Left ventricle myocardium inferior (tissue), 1 donor: ENCODE data around the gene DOP1B. TPM values are rescaled to one million over a fixed set of nuclear protein-coding genes. Genes with fewer than 3 reads are reported as not detected.
A peak's percentile ranks its signal among the peaks of the same experiment; 100 is the strongest.

Experiments
- DNase-seq: peaks from one replicate; pipeline ENCODE4 v3.0.0-alpha.2; 2020
- H3K27ac ChIP-seq: fragments of 200-600 bp; replicated peaks from 2 replicates; pipeline ENCODE4 v1.8.0; 2021
- H3K27me3 ChIP-seq: fragments of 200-600 bp; 2 replicates; pipeline ENCODE4 v1.8.0; 2021; ENCODE audit warnings: low read depth
- H3K36me3 ChIP-seq: fragments of 200-600 bp; 2 replicates; pipeline ENCODE4 v1.8.0; 2021
- H3K4me1 ChIP-seq: fragments of 200-600 bp; 2 replicates; pipeline ENCODE4 v1.8.0; 2021
- H3K4me3 ChIP-seq: fragments of 200-600 bp; 2 replicates; pipeline ENCODE4 v1.8.0; 2021; ENCODE audit warnings: mild to moderate bottlenecking, moderate library complexity
- H3K9me3 ChIP-seq: fragments of 200-600 bp; replicated peaks from 2 replicates; pipeline ENCODE4 v1.8.0; 2021
- intact Hi-C: fragments of 100-400 bp; cut with micrococcal nuclease; formaldehyde crosslinking; loops from one replicate; pipeline ENCODE4 v1.11.0; 2022
- total RNA-seq: library from RNA; stranded (reverse); fragmentation: NEBNext Ultra II Directional; extraction: Animal tissue kit (Norgen Biotek cat#: 25700); gene quantifications from one replicate; pipeline ENCODE4 v1.2.1, GENCODE V29; 2021
- TF ChIP-seq, protein P1 (sequence below): fragments of 200-600 bp; IDR thresholded peaks from 2 replicates; pipeline ENCODE4 v1.8.0; 2021; ENCODE audit warnings: antibody characterized with exemption, mild to moderate bottlenecking, borderline replicate concordance
- donor health status: DM: no; HTN: yes; CAD: no; lungs with severe emphysema.

Gene DOP1B
- total RNA-seq, 1 donor from 2014 or later, result 13.6 TPM

GRCh38 chr21:36145259-36145658 lies 11.4 kb upstream of the DOP1B start:
- Histone ChIP-seq H3K4me1 (peaks cover 16% of the 10 kb centered on the region), H3K4me3 (no peak overlapping the region), H3K36me3 (peaks cover 18% of the 10 kb centered on the region), H3K27ac (no peak overlapping the region), H3K9me3 (no peaks in the 10 kb centered on the region), H3K27me3 (no peaks in the 10 kb centered on the region)
- TF ChIP-seq, protein P1, sequence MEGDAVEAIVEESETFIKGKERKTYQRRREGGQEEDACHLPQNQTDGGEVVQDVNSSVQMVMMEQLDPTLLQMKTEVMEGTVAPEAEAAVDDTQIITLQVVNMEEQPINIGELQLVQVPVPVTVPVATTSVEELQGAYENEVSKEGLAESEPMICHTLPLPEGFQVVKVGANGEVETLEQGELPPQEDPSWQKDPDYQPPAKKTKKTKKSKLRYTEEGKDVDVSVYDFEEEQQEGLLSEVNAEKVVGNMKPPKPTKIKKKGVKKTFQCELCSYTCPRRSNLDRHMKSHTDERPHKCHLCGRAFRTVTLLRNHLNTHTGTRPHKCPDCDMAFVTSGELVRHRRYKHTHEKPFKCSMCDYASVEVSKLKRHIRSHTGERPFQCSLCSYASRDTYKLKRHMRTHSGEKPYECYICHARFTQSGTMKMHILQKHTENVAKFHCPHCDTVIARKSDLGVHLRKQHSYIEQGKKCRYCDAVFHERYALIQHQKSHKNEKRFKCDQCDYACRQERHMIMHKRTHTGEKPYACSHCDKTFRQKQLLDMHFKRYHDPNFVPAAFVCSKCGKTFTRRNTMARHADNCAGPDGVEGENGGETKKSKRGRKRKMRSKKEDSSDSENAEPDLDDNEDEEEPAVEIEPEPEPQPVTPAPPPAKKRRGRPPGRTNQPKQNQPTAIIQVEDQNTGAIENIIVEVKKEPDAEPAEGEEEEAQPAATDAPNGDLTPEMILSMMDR, result no peak
- no peak for DNase-seq
- intact Hi-C loops, result loop anchor here (10.0 kb wide), 2 partner anchors 70 to 180 kb away; partner anchors contain the start of gene MORC3

DNA sequence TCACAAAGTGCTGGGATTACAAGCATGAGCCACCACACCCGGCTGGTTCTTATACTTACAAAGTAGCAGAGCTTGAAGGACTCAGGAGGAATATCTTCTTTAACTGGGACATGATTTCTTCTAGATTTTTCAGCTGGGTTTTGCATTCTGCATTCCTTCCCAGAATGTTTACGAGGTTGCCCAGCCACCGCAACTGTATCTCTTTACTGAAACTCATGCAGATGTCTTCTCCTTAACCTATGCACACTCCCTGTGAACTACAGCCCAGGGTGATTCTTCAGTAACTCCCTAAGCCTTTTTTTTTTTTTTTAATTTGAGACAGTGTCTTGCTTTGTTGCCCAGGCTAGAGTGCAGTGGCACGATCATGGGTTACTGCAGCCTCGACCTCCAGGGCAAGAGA lies 8.7 kb upstream of the DOP1B start:
- H3K4me3 ChIP-seq, result no peak overlapping the region
- TF ChIP-seq, protein P1, result no peak
- H3K27me3 ChIP-seq, result no peaks in the 10 kb centered on the region
- no peak overlapping the region for H3K27ac ChIP-seq
- intact Hi-C loops, result loop anchor here (10.0 kb wide), 2 partner anchors 67 to 177 kb away; partner anchors contain the start of gene MORC3
- no peak for DNase-seq
- H3K4me1 ChIP-seq, result peaks cover 18% of the 10 kb centered on the region
- H3K36me3 ChIP-seq, result peaks cover 12% of the 10 kb centered on the region
- peaks cover 10% of the 10 kb centered on the region for H3K9me3 ChIP-seq

DNA sequence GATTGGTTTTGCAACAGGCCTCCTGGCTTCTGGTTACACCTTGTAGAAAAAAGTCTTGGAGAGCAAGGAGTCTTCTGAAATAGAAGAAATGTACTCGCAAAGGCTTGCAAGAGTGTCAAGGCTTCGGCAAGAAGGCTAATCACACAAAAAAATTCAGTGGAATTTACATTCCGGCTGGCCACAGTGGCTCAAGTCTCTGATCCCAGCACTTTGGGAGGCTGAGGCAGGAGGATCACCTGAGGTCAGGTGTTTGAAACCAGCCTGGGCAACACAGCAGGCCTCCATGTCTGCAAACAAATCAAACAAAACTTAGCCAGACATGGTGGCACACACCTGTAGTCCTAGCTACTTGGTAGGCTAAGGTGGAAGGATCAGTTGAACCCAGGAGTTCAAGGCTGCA lies 7.7 kb upstream of the DOP1B start:
- Histone ChIP-seq H3K4me1 (peaks cover 18% of the 10 kb centered on the region), H3K9me3 (peaks cover 11% of the 10 kb centered on the region), H3K4me3 (no peak overlapping the region), H3K27ac (no peak overlapping the region), H3K27me3 (no peaks in the 10 kb centered on the region), H3K36me3 (peaks cover 12% of the 10 kb centered on the region)
- TF ChIP-seq, protein P1, result no peak
- intact Hi-C loops, result loop anchor here (10.0 kb wide), 2 partner anchors 66 to 176 kb away; partner anchors contain the start of gene MORC3
- no peak for DNase-seq

DNA sequence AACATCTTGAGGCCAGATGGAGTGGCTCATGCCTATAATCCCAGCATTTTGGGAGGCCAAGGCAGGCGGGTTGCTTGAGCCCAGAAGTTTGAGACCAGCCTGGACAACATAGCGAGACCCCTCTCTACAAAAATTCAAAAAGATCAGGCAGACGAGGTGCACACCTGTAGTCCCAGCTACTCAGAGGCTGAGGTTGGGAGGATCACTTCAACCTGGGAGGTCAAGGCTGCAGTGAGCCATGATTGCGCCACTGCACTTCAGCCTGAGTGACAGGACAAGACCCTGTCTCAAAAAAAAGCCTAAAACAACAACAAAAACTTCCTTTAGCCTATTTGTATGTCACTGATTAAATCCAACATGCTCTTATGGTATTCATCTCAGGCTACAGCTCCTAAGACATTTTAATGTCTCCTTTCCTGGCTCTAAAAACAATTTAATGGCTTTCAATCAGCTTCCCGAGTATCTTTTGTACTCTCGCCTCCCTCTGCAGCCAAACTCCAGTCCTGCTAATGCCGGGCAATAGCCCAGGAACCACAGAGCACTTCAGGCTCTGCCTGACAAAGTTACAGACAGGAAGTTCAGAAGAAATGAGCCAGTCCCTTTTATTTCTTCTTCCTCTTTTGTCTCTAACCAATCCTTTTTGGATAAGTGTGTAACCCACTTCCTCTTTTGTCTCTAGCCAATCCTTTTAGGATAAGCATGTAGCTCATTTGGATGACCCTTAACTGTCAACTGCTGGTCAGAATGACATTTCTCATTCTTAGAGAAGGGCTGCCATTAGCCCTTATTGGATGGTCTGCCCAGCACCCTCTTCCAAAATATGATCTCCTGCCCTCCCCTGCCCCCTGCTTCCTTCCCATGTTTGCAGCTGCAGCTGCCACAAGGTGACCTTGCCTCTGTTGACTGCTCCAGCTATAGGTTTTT lies 6.6 kb upstream of the DOP1B start:
- Histone ChIP-seq H3K4me3 (peak overlapping the region; percentile 10), H3K9me3 (peaks cover 11% of the 10 kb centered on the region), H3K27me3 (no peaks in the 10 kb centered on the region), H3K27ac (peak overlapping the region; percentile 86), H3K4me1 (peaks cover 20% of the 10 kb centered on the region), H3K36me3 (peaks cover 12% of the 10 kb centered on the region)
- DNase-seq, result peak; percentile 38
- TF ChIP-seq, protein P1, result no peak
- intact Hi-C loops, result loop anchor here (10.0 kb wide), 2 partner anchors 65 to 175 kb away; partner anchors contain the start of gene MORC3

GRCh38 chr21:36155603-36156338 lies 853 bp upstream of the DOP1B start:
- TF ChIP-seq, protein P1, result no peak
- H3K4me3 ChIP-seq, result peak overlapping the region; percentile 89
- H3K36me3 ChIP-seq, result no peaks in the 10 kb centered on the region
- intact Hi-C loops, result no loop called here
- peak; percentile 21 for DNase-seq
- H3K27ac ChIP-seq, result peak overlapping the region; percentile 85
- no peaks in the 10 kb centered on the region for H3K27me3 ChIP-seq
- peaks cover 11% of the 10 kb centered on the region for H3K9me3 ChIP-seq
- peaks cover 34% of the 10 kb centered on the region for H3K4me1 ChIP-seq
